ENCODE data around the gene CAMK2D. TPM values are rescaled to one million over a fixed set of nuclear protein-coding genes. Genes with fewer than 3 reads are reported as not detected.
"Not testable (repeated sequence)": the region's sequence is repeated elsewhere in the genome, so short reads cannot be mapped to it uniquely, and the experiment has no call there.

The CAMK2D gene
- polyA plus RNA-seq, 1 donor: 198 TPM

DNA sequence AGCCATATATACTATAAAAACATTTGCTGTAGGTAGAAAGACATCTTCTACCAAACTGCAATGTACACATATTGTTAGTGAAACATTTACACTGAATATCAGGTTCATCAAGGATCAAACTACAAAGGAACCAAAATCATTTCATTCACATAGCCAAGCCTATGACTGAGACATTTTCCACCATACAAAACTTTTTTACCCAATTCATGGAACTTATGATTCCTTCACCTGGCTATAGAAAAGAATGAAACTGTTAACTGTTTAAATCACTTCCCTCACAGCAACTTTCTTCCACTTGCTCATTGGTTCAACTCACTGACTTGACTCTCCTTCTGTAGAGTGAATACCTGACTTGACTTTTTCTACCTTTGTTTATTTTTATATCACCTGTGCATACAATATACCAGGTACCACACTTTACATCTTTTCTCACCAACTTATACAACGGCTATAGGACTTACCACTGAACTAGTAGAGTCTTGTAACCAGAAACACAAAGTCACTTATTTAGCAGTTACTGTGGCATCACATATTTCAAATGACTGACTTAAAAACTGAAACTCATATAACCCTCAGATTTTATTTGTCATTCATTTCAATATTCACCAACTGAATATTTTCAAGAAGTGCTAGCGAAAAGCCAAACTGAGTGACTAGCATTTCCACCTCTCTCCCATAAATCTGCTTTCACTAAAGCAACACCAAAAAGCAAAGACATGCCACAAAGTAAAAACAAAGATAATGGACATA, 30.9 kb downstream of the CAMK2D start:
- no peak for DNase-seq

GRCh38 chr4:113727802-113728201, 33.7 kb downstream of the CAMK2D start:
- no peak for DNase-seq

DNA sequence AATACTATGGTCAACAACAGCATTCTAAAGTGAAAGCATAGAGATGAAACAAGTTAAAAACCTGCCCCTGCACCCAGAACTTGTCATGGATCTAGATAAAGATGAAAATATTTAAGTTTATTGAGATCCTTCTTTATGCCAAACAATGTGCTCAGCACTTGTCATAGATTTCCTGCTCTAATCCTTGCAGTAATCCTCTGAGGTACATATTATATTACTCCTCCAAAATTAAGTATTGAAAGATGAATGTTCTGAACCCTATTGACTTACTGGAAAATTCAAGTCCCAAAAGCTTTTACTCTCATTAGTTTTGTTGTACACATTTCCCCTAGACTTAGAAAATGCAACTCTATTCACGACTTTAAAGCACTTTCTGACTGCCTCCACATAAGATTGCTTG, 35.6 kb downstream of the CAMK2D start:
- DNase-seq: no peak

DNA sequence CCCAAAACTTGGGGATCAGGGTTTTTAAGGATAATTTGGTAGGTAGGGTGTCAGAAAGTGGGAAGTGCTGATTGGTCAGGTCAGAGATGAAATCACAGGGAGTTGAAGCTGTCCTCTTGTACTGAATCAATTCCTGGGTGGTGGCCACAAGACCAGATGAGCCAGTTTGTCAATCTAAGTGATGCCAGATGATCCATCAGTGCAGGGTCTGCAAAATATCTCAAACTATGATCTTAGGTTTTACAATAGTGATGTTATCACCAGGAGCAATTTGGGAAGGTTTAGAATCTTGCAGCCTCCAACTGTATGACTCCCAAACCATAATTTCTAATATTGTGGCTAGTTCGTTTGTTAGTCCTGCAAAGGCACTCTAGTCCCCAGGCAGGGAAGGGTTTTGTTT, 43.3 kb downstream of the CAMK2D start:
- no peak for DNase-seq

DNA sequence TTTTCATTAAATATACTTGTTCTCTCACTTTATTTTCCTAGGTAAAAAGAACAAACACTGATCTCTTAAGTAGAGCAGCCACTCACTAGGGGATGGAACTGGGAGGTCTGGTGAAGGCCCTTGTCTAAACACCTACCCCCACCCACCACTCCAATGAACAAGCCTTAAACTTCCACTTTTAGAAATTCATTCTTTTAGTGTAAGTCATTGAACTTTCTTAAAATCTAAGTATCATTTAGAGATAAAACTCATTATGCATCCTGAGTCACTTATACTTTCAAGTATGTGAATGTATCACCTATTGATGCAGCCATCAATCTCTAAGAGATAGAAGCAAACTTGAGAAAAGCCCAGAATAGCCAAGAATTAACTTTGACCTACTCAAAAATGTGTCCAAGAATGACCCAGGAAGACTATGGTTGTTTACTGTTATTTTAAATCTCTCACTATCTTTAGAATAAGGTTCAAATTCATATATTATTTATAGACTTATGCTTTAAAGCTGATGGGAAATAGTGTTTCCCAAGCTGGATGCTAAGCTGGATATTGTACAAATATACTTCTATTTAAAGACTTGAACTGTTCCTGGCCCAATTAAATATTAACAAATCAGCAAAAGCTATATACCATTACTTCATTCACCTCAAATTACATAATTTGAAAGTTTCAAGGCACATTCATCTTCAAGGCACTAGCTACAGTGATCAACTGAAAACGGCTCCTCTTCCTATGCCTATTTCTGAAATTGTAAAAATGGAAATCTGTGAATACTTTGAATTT, 49.5 kb downstream of the CAMK2D start:
- no peak for DNase-seq

- DNase-seq: no peak
Measured at GRCh38 chr4:113708250-113708649, 53.3 kb downstream of the CAMK2D start.

DNA sequence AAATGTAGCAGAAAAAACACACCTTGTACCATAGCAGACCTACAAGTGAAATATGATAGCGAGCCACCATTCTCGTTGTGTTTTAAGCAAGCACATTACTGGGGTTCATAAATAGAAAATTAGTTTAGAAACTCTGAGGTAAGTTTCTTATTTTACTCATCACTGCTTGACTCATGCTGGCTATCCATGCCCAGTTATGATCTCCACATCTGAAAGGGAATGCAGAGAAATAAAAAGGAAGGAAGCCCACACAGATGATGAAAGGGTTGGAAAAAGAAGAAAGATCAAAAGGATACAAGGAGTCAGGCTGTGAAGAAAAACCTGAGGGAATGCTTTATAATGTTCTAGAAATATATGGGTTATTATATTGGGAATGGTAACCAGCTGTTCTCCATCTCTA, 54.5 kb downstream of the CAMK2D start:
- DNase-seq: no peak

DNA sequence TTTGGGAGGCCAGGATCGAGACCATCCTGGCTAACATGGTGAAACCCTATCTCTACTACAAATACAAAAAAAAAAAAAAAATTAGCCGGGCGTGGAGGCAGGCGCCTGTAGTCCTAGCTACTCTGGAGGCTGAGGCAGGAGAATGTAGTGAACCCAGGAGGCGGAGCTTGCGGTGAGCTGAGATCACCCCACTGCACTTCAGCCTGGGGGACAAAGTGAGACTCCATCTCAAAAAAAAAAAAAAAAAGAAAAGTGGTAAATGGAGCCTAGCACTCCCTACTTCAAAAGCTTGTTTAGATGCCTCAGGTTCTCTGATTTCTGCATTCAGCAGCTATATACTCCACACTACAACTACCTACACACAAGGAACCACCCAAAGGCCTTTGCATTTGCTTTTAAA, 56.4 kb downstream of the CAMK2D start:
- not testable (repeated sequence) for DNase-seq

DNA sequence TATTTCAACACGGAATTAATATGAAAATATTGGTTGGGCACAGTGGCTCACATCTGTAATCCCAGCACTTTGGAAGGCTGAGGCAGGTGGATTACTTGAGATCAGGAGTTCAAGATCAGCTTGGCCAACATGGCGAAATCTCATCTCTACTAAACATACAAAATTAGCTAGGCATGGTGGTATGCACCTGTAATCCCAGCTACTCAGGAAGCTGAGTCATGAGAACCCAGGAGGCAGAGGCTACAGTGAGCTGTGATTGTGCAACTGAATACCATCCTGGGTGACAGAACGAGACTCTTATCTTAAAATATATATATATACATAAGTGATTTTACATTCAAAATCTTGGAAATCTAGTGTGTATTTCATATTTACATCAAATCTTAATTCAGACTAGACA, 58.9 kb downstream of the CAMK2D start:
- not testable (repeated sequence) for DNase-seq

DNA sequence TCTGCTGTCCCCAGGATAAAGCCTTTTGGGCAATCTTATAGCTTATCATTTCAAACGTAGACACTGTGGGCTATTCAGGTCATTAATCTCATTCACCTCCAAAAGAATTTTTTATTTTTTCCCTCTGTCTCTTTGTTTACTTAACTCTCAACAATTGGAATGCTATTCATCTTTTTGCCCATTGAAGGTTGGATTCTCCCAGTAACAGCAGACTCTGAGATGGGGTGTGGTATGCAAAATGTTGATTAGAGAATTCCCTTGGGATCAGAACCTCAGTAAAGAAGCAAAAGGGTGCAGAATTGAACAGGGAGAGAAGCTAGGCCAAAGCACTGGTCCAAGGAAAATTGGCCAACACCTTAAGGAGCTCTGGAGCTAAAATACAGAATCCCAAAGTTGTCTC, 60.4 kb downstream of the CAMK2D start:
- no peak for DNase-seq

- no peak for DNase-seq
Measured at GRCh38 chr4:113700602-113701150, 60.9 kb downstream of the CAMK2D start.

- no peak for DNase-seq
Measured at GRCh38 chr4:113699772-113700171, 61.8 kb downstream of the CAMK2D start.

DNA sequence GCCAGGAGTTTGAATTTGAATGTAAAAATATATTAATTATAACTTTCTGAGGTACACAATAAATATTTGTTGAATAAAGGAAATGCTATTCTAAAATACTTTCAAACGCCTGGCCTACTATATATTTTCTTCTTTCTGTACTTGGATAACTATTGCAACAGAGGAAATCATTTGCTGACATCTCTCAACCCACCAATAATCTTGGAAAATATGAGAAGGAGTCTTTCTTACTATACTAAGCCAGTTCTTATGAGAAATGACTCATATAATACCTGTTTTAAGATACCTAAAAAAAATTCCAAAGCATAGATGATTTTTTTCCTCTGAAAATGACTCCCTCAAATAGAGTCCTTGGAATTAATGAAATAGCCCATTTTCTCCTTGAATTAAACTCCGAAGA, 64.1 kb downstream of the CAMK2D start:
- no peak for DNase-seq

DNA sequence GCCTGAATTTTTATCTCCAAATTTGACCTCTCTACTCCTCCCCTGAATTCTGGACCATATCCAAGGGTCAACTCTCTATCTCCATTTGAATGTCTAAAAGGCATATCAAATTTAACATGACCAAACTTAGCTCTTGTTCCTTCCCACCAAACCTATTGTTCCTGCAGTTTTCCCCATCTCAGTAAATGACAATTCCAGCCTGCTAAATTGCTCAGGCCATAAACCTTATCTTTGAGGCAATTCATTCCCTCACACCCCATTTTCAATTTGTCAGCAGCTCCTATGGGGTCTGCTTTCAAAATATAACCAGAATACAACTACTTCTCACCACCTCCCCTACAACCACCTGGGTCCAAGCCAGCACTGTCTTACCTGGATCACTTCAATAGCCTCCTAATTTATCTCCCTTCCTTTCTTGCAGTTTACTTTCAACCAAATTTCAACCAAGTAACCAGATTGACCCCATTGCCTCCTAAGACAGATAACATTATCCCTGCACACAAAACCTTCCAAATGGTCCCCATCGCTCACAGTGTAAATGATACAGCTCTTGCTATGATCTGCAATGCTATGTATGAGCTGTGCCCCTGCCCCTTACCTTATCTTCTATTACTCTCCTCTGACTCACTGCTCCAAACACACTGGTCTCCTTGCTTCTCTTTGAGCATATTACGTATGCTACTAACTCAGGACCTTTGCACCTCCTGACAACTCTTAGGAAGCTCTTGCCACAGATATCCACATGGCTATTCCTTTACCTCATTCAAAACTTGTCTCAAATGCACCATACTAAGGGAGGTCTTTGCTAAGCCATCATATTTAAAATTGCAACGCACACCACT, 66.0 kb downstream of the CAMK2D start:
- DNase-seq: no peak

DNA sequence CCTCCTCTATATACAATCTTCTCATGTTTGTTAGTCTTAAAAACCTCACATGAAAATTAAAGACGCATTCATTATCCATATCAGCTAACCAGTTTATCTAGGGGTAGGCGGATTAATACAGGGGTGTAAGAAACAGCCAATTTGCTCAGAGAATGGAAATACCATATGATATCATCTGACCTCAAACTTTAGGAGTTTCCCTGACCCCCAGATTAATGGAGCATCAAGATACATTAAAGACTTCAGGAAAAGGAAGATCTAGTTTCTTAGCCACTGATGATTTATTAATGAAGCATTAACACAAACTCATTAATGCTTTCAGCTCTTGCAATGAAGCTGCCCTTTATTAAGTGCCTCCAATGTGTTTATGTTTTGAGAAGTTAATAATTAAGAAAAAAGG, 67.5 kb downstream of the CAMK2D start:
- DNase-seq: no peak

- no peak for DNase-seq
Measured at GRCh38 chr4:113692809-113693411, 68.6 kb downstream of the CAMK2D start.

GRCh38 chr4:113691676-113692075, 69.9 kb downstream of the CAMK2D start:
- no peak for DNase-seq

GRCh38 chr4:113689394-113689793, 72.1 kb downstream of the CAMK2D start:
- no peak for DNase-seq

GRCh38 chr4:113687067-113687718, 74.3 kb downstream of the CAMK2D start:
- no peak for DNase-seq

DNA sequence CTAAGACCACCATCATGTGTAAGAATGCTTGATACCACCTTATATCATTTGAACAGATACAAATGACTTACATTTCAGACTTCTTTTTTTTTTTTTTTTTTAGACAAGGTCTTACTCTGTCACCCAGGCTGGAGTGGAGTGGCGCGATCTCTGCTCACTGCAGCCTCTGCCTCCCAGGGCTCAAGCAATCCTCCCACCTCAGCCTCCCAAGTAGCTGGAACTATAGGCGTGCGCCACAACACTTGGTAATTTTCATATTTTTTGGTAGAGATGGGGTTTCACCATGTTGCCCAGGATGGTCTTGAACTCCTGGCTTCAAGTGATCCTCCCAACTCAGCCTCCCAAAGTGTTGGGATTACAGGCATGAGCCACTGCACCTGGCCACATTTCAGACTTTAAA, 76.4 kb downstream of the CAMK2D start:
- DNase-seq: not testable (repeated sequence)

- peak; percentile 61 for DNase-seq
Measured at GRCh38 chr4:113684534-113685091, 76.9 kb downstream of the CAMK2D start.
